HG02852 (cell line): ENCODE data around the gene ADSL.
"Not testable (repeated sequence)": the region's sequence is repeated elsewhere in the genome, so short reads cannot be mapped to it uniquely, and the experiment has no call there.

Experiments
- ATAC-seq: cut with Tn5 transposase; IDR thresholded peaks from one replicate; pipeline ENCODE4 v1.9.1; 2021; ENCODE audit warnings: mild to moderate bottlenecking, moderate library complexity; ENCODE audit not compliant: unreplicated experiment

ADSL gene

DNA sequence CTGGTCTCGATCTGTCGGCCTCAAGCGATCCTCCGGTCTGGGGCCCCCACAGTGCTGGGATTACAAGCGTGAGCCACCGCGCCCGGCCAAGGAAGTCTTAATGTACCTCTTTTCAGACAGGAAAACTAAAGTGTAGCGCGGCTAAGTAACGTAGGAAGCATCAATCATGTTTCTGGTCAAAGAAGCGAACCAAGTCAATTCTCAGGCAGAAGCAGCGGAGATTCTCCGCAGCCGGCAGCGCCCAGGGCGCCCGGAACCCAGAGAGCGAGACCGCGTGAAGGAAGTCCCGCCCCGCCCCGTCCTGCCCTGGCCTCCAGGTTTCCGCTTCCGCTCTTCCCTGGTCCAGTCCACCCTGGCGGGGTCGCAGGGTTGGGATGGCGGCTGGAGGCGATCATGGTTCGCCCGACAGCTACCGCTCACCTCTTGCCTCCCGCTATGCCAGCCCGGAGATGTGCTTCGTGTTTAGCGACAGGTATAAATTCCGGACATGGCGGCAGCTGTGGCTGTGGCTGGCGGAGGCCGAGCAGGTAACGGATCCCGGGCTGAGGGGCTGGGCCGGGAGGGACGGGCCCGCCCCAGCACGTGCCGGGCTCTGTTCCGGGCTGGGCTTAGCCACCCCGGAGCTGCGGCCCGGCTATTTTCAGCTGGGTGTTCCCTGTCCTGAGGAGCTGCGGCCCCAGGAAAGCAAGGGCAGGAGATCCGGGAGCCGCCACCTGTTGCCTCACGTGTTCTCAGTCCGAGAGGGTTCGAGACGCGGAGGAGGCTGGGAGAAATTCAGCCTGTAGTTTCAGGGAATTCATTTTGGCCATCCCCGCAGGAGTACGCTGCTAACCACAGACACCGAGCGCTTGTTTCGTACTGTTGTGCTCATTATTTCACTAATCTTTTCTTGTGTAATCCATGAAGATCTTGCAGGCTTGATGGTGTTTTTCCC is at the start of gene ADSL:
TSS of gene ADSL (plus strand) at position 316 of the 934 bp plus-strand sequence. CDS start at position 375, 59 bp downstream.
- peak; percentile 86 for ATAC-seq

- ATAC-seq: no peak
Measured at GRCh38 chr22:40300316-40300715, 46.0 kb upstream of the ADSL start.

DNA sequence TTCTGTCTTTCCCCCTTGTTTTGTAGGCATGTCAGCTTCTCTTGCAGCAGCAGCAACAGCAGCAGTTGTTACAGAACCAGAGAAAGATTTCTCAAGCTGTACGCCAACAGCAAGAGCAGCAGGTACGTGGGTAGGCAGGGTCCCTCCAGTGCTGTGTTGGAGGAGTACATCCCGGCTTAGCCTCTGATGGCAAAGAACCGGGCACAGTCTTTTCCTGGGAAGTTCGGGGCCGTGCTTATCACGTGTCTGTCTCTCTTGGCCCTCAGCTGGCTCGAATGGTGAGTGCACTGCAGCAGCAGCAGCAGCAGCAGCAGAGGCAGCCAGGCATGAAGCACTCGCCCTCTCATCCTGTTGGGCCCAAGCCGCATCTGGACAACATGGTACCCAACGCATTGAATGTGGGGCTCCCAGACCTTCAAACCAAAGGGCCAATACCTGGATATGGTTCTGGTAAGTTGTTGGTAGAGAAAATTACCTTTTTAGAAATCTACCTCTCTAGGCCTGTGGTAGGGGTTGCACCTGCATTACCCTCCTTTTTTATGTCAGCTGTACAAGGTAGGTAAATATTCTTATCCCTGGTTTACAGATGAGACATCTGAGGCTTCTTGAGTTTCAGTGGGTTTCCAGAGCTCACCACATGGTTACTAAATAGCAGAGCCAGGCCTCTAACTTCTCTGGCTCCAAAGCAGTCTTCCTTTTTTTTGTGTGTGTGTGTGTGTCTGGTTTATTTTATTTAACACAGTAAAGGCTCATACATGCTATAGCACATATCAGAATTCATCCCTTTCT is 45.2 kb upstream of the ADSL start:
- ATAC-seq: peak; percentile 71

- ATAC-seq: no peak
Measured at GRCh38 chr22:40302149-40302548, 44.2 kb upstream of the ADSL start.

DNA sequence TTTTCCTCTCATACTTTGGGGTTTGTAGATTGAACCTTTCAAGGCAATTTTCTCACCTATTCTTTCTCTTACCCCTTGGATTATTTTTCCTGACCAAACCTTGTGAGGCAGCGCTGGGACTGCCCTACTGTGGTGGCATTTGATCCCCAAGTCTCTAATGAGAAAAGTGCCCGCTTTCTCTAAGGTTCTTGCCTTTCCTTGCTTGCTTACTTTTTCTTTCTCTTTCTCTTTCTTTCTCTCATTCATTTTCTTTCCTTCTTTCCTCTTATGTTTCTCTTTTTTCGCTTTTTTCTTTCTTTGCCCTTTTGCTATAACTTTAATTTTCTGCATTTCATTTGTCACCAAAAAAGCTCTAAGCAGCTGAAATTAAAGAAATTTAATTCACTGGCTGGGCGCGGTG is 40.7 kb upstream of the ADSL start:
- no peak for ATAC-seq

DNA sequence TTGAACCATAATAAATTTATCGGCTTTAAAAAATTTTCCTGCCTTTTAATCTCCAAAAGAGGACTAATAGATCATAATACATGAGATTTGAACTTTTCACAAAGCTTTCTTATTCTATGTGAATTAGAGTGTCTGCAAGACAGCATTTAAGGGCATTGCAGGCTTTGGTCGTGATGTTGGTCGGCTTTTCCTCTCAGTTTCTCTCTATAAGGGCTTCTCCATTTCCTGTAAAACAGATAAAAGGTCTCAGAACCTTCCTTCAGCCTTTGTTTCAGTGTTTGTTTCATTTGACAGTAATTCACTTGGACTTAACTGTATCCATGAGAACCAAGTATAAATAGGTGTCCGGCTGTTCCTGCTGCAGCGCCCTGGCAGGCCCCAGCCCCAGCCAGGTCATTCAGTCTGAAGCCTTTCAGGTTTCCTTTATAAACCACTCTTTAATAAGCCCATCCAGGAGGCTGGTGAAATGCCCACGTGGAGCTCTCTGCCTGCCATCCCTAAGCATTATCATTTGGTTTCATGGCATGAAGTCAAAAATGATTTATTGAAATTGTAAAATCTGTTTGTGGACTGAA is 37.2 kb upstream of the ADSL start:
- ATAC-seq: no peak

DNA sequence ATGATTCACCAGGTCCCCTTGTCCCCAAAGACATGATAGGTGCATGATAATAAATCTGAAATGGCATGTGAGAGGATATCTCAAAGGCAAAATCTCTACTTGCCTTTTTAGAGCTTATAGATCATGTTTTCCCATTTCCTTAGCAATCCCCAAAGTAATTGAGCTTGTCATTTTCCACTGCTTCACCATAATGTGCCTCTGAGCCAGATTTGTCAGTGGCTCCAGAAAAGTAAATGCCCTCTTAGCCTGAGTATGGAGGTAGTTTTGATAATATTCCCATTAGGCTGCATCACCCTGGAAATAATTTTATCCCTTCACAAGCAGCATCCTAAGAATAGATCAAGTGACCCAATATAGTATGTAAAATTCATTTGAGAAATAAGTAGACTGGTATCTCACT is 36.7 kb upstream of the ADSL start:
- ATAC-seq: no peak

GRCh38 chr22:40310081-40310767 is 36.1 kb upstream of the ADSL start:
- ATAC-seq: no peak

GRCh38 chr22:40310768-40311120 is 35.6 kb upstream of the ADSL start:
- no peak for ATAC-seq

- not testable (repeated sequence) for ATAC-seq
Measured at GRCh38 chr22:40311646-40312045, 34.7 kb upstream of the ADSL start.

GRCh38 chr22:40312050-40312449 is 34.2 kb upstream of the ADSL start:
- ATAC-seq: no peak

- no peak for ATAC-seq
Measured at GRCh38 chr22:40313007-40313406, 33.3 kb upstream of the ADSL start.

DNA sequence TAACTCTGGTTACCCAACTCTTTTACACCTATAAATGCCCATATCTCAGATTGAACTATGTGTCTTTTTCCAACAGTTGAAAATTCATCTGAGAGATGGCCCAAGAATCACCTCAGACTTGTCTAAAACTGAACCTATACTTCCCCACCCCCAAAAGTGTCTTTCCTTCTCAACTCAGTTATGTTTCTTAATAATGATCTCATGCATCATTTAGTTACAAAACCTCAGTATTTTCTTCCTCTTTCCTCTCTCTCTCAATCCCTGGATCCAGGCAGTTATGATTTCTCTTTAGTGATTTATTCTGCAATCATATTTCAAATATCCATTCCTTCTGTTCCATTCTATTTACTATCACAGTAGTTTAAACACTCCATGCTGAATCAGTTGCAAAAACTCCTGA is 32.3 kb upstream of the ADSL start:
- ATAC-seq: no peak

DNA sequence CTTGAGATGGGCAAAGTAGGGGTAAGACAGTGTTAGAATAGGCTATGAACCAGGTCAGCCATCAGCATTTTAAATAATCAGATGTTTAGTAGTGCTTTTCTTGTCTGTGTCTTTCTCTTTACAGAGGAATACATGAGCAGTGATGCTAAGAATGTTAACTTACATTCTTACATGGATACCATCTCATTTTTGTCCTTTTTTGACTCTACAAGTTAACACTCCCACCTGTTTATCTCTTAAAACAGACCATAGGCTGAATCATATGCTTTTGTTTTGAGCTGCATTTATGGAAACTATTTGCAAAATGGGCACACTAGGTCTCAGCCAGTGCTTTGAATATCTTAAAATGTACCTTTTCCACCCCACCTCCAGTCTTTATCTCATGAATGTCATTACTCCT is 25.6 kb upstream of the ADSL start:
- no peak for ATAC-seq

- ATAC-seq: no peak
Measured at GRCh38 chr22:40322021-40322420, 24.3 kb upstream of the ADSL start.

DNA sequence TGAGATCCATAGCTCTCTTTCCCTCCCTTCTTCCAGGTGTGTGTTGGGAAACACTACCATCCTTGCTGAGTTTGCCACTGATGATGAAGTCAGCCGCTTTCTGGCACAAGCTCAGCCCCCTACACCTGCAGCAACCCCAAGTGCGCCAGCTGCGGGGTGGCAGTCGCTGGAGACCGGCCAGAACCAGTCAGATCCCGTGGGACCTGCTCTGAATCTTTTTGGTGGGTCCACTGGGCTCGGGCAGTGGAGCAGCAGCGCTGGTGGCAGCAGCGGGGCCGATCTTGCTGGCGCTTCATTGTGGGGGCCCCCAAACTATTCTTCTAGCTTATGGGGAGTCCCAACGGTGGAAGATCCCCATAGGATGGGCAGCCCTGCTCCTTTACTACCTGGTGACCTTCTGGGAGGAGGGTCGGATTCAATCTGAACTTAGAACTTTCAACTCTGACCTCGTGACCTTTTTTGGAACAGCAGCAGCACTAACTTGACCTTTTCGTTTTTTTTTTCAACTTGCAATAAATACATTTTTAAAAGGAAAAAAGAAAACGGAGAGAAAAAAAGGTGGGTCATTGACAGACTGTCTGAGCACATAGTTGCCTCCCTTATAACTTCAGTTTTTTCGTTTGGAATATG is 23.4 kb upstream of the ADSL start:
- no peak for ATAC-seq

- no peak for ATAC-seq
Measured at GRCh38 chr22:40323681-40324171, 22.6 kb upstream of the ADSL start.

GRCh38 chr22:40324468-40325305 is 21.6 kb upstream of the ADSL start:
- ATAC-seq: no peak

GRCh38 chr22:40325315-40325714 is 21.0 kb upstream of the ADSL start:
- no peak for ATAC-seq
